Panc1 (cell line): Measurements from ENCODE around the gene DTX3L. TPM values are rescaled to one million over a fixed set of nuclear protein-coding genes. Genes with fewer than 3 reads are reported as not detected.

ENCODE experiments used
- ATAC-seq: fragments of 200-7000 bp; cut with Tn5 transposase; 2 replicates; pipeline ENCODE4 v1.9.1; 2020; ENCODE audit warnings: mild to moderate bottlenecking, moderate library complexity
- Bru-seq: library from RNA; stranded (reverse); fragments of 400-500 nt; gene quantifications from one replicate; lab custom pipeline; 2021; lab: Mats Ljungman, UMichigan
- BruChase-seq, 2 experiments: library from RNA; stranded (reverse); fragments of 400-500 nt; gene quantifications; one replicate each; lab custom pipeline; 2021; lab: Mats Ljungman, UMichigan
- BruUV-seq: library from RNA; stranded (reverse); fragments of 400-500 nt; replicated peaks from 2 replicates; lab custom pipeline; 2021; lab: Mats Ljungman, UMichigan
- CTCF ChIA-PET: fragments of 300-600 bp; sonication (Branson Sonifier 250); formaldehyde crosslinking; loops from one replicate; lab custom pipeline; 2022; ENCODE audit warnings: antibody characterized with exemption; lab: Charles Lee
- POLR2A ChIA-PET: fragments of 300-600 bp; sonication (Branson Sonifier 250); formaldehyde crosslinking; loops from one replicate; lab custom pipeline; 2022; ENCODE audit warnings: antibody characterized with exemption; lab: Charles Lee
- DNase-seq: peaks from one replicate; pipeline ENCODE4 v3.0.0-alpha.2; 2010; ENCODE audit warnings: low read depth, low spot score
- H3K27ac ChIP-seq: 2 replicates; pipeline ENCODE4 v1.5.1; 2011; ENCODE audit warnings: mild to moderate bottlenecking, low read length, inconsistent platforms
- H3K27me3 ChIP-seq: fragments of 200-500 bp; sonication (Bioruptor generic); 2 replicates; pipeline ENCODE4 v1.6.0; 2014; ENCODE audit warnings: low read length, inconsistent platforms; ENCODE audit not compliant: control insufficient read depth, insufficient read depth
- H3K36me3 ChIP-seq: fragments of 200-500 bp; sonication (Bioruptor generic); 2 replicates; pipeline ENCODE4 v1.5.1; 2014; ENCODE audit warnings: inconsistent platforms, mild to moderate bottlenecking, low read length, moderate library complexity; ENCODE audit not compliant: control insufficient read depth, insufficient read depth
- H3K4me1 ChIP-seq: 2 replicates; pipeline ENCODE4 v1.5.1; 2011; ENCODE audit warnings: inconsistent platforms, mild to moderate bottlenecking, low read length, moderate library complexity; ENCODE audit not compliant: control insufficient read depth, insufficient read depth
- H3K4me3 ChIP-seq, 2 experiments: 2 replicates each; pipeline ENCODE4 v1.5.1; 2011 to 2012; ENCODE audit warnings: low read depth in 2 of 2, low read length in 2 of 2, mild to moderate bottlenecking in 2 of 2, inconsistent platforms in 1 of 2, moderate library complexity in 1 of 2
- H3K9me3 ChIP-seq: fragments of 200-500 bp; sonication (Bioruptor generic); 2 replicates; pipeline ENCODE4 v1.5.1; 2014; ENCODE audit warnings: low read depth, mild to moderate bottlenecking, inconsistent platforms, low read length, moderate library complexity; ENCODE audit not compliant: control insufficient read depth, insufficient read depth
- CTCF ChIP-seq: fragments of 450-650 bp; IDR thresholded peaks from 2 replicates; pipeline ENCODE4 v1.5.1; 2017; ENCODE audit warnings: mild to moderate bottlenecking
- POLR2AphosphoS5 ChIP-seq: IDR thresholded peaks from 2 replicates; pipeline ENCODE4 v1.6.1; 2012; ENCODE audit warnings: mild to moderate bottlenecking, low read depth, low read length, moderate library complexity
- REST ChIP-seq, 2 experiments: IDR thresholded peaks; 2 replicates each; pipeline ENCODE4 v1.6.1; 2011 to 2012; ENCODE audit warnings: low read depth in 2 of 2, control low read depth in 1 of 2, low read length in 1 of 2, mild to moderate bottlenecking in 1 of 2, moderate library complexity in 1 of 2; ENCODE audit not compliant: insufficient read depth in 1 of 2
- SIN3A ChIP-seq: IDR thresholded peaks from 2 replicates; pipeline ENCODE4 v1.6.1; 2012; ENCODE audit warnings: low read depth, mild to moderate bottlenecking, low read length, moderate library complexity, borderline replicate concordance; ENCODE audit not compliant: insufficient read depth
- TCF7L2 ChIP-seq: IDR thresholded peaks from 2 replicates; pipeline ENCODE4 v1.6.1; 2011; ENCODE audit warnings: mild to moderate bottlenecking, low read depth, low read length, inconsistent platforms
- in situ Hi-C: cut with HindIII; loops from 2 replicates; pipeline ENCODE4 v1.10.0; 2016; ENCODE audit warnings: low sequenced_read_pairs, low pct_unique_long_range_greater_than_20kb
- intact Hi-C: fragments of 100-400 bp; cut with micrococcal nuclease; formaldehyde crosslinking; loops from one replicate; pipeline ENCODE4 v1.10.0; 2022; ENCODE audit not compliant: unreplicated experiment
- long read RNA-seq: library from polyadenylated mRNA; unstranded; transcript quantifications from one replicate; pipeline ENCODE4 v2.0.0, GENCODE V29; 2021; ENCODE audit not compliant: unreplicated experiment
- polyA plus RNA-seq: library from polyadenylated mRNA; unstranded; fragments of >200 nt; gene quantifications from one replicate; pipeline ENCODE4 v1.2.1, GENCODE V29; 2012; ENCODE audit warnings: missing spikeins; ENCODE audit not compliant: insufficient read length
- total RNA-seq: library from RNA; stranded (reverse); gene quantifications from one replicate; pipeline ENCODE4 v1.2.1, GENCODE V29; 2021; ENCODE audit not compliant: unreplicated experiment

The DTX3L gene
- total RNA-seq (32.3 TPM), Bru-seq, nascent RNA (percentile 83 among the genes with signal in this experiment), BruChase-seq, experiment 1, labeled RNA remaining after a 2-hour chase (percentile 97 among the genes with signal in this experiment), BruChase-seq, experiment 2, labeled RNA remaining after a 6-hour chase (percentile 98 among the genes with signal in this experiment)
- polyA plus RNA-seq, result 8.7 TPM
- long read RNA-seq, full-length matches to known transcripts, result 8 of 44 reads
- long read RNA-seq, partial matches to known transcripts, result 2 of 44 reads
- long read RNA-seq, other reads (novel, unspliced or antisense), result 34 of 44 reads

- intact Hi-C loops (no loop called here), in situ Hi-C loops (no loop called here)
- no peak for TF ChIP-seq CTCF
- 0 out of 2 replicates have a peak, but pooled peaks have one; percentile 21 for TF ChIP-seq TCF7L2
- peak; percentile 63 for TF ChIP-seq POLR2AphosphoS5
- TF ChIP-seq SIN3A, result peak; percentile 82; the same call in 1 of the 2 replicates
- no peak for TF ChIP-seq REST (IDR thresholded peaks at IDR 0.05; ENCODE audit: insufficient read depth in 1 of 2, low read depth in 2 of 2, low read length in 1 of 2)
- no peak for DNase-seq
- BruUV-seq, result no TSS peak
- H3K4me1 ChIP-seq, result peaks cover 3% of the 10 kb centered on the region; the same call in 1 of the 2 replicates
- ChIA-PET POLR2A (no interaction called here), CTCF (no interaction called here)
- no peaks in the 10 kb centered on the region for H3K27me3 ChIP-seq
- H3K36me3 ChIP-seq, result no peaks in the 10 kb centered on the region
- peak within 1 kb of the TSS; percentile 68 to 77 for H3K4me3 ChIP-seq
- peak within 1 kb of the TSS; percentile 77 for H3K27ac ChIP-seq
- no peaks in the 10 kb centered on the region for H3K9me3 ChIP-seq
- ATAC-seq, result peak; percentile 97
Observed at GRCh38 chr3:122564155-122564912, at the start of gene DTX3L, which contains the start of gene PARP9. DTX3L (plus strand) TSS chr3:122564338; CDS start chr3:122564427, 89 bp downstream. PARP9 (minus strand) TSS chr3:122564300; CDS start chr3:122559620, 4,680 bp downstream.

DNA sequence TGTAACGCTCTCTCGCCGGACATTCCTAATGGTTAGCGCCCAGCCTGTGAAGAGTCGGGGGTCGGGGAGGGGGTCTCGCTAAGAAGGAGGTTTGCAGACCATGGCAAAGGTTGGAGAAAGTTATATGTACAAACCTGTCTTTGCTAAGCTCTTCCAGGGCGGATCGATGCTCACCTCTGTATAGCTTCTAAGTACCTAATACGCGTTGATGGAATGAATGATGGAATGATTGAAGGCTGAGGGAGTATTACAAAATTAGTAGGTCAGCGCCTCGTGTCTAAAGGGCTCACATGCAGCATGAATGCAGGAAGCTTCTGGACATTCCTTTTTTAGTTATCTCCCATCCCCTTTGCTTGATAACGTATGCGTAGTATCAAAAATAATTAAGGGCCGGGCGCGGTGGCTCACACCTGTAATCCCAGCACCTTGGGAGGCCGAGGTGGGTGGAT is 49.1 kb upstream of the DTX3L start:
- in situ Hi-C loops, result no loop called here
- H3K4me1 ChIP-seq, result peaks cover 24% of the 10 kb centered on the region
- no peaks in the 10 kb centered on the region for H3K27me3 ChIP-seq
- ChIA-PET POLR2A (no interaction called here), CTCF (no interaction called here)
- peak overlapping the region; percentile 71 to 83 for H3K4me3 ChIP-seq
- H3K9me3 ChIP-seq, result no peaks in the 10 kb centered on the region
- DNase-seq (no peak), ATAC-seq (peak; percentile 26)
- H3K27ac ChIP-seq, result peak overlapping the region; percentile 79
- TF ChIP-seq CTCF, result no peak
- TF ChIP-seq TCF7L2, result 0 out of 2 replicates have a peak, but pooled peaks have one; percentile 9
- BruUV-seq, result no TSS peak
- intact Hi-C loops, result no loop called here
- no peaks in the 10 kb centered on the region; the same call in 1 of the 2 replicates for H3K36me3 ChIP-seq
